H1 (cell line): ENCODE results near the gene WSCD1. TPM values are rescaled to one million over a fixed set of nuclear protein-coding genes. Genes with fewer than 3 reads are reported as not detected.

ENCODE experiments used
- CHD7 ChIP-seq: fragments of 300-600 bp; sonication (generic); IDR thresholded peaks from 2 replicates; pipeline ENCODE4 v1.7.1; 2012; ENCODE audit warnings: low read length, moderate library complexity, mild to moderate bottlenecking, inconsistent platforms; ENCODE audit not compliant: insufficient replicate concordance
- polyA plus RNA-seq, 7 experiments: library from polyadenylated mRNA; depleted of rRNA in 3 of 7; stranded (reverse) in 5 of 7; unstranded in 2 of 7; fragments of >200 nt in 5 of 7; fragments of 200-250 nt in 2 of 7; gene quantifications; 1 replicate in 5 of 7; 2 replicates in 1 of 7; 4 replicates in 1 of 7; pipeline versions ENCODE4 v1.2.1 to v1.2.3, GENCODE V29; 2011 to 2013; ENCODE audit warnings: missing spikeins in 2 of 7, mixed read lengths in 2 of 7
- total RNA-seq: library from RNA; stranded (reverse); fragmentation: NEBNext Ultra II Directional; extraction: Animal tissue kit (Norgen Biotek cat#: 25700); gene quantifications from 2 replicates; pipeline ENCODE4 v1.2.1, GENCODE V29; 2021

Gene WSCD1
- total and polyA plus RNA-seq, 2 of the 8 experiments (the other 6 are each of a cell fraction or from before 2014, with no cell fraction given) = 21.9 to 39.0 TPM

- no peak for TF ChIP-seq CHD7
Measured at GRCh38 chr17:6086603-6087400, 16.6 kb downstream of the WSCD1 start (continued).
